NT2/D1 (cell line): ENCODE measurements around the gene REP15.

Source experiments
- DNase-seq: peaks from one replicate; pipeline ENCODE4 v3.0.0-alpha.2; 2011; ENCODE audit warnings: low read depth, low spot score
- H3K27me3 ChIP-seq: 2 replicates; pipeline ENCODE4 v1.6.0; 2011; ENCODE audit warnings: mild to moderate bottlenecking; ENCODE audit not compliant: insufficient read length, insufficient read depth
- H3K36me3 ChIP-seq: 2 replicates; pipeline ENCODE4 v1.6.1; 2011; ENCODE audit warnings: mild to moderate bottlenecking, low read length, mixed read lengths; ENCODE audit not compliant: insufficient read depth, insufficient read length
- H3K4me1 ChIP-seq: 2 replicates; pipeline ENCODE4 v1.5.1; 2011; ENCODE audit not compliant: insufficient read depth, insufficient read length
- H3K4me3 ChIP-seq: 2 replicates; pipeline ENCODE4 v1.5.1; 2011; ENCODE audit warnings: low read depth; ENCODE audit not compliant: insufficient read length
- H3K9ac ChIP-seq: 2 replicates; pipeline ENCODE4 v1.6.0; 2011; ENCODE audit warnings: low read depth; ENCODE audit not compliant: insufficient read length
- H3K9me3 ChIP-seq: 2 replicates; pipeline ENCODE4 v1.5.1; 2011; ENCODE audit warnings: mild to moderate bottlenecking, low read length; ENCODE audit not compliant: insufficient read depth
- SUZ12 ChIP-seq: IDR thresholded peaks from 2 replicates; pipeline ENCODE4 v1.6.1; 2011; ENCODE audit not compliant: insufficient read length, insufficient read depth; ENCODE audit errors: extremely low read depth
- YY1 ChIP-seq: IDR thresholded peaks from 2 replicates; pipeline ENCODE4 v1.6.1; 2011; ENCODE audit not compliant: insufficient read length, insufficient read depth
- ZNF274 ChIP-seq: IDR thresholded peaks from 2 replicates; pipeline ENCODE4 v1.6.1; 2011; ENCODE audit warnings: mild to moderate bottlenecking, low read depth, low read length

REP15 gene

GRCh38 chr12:27685274-27685673, 11.0 kb upstream of the REP15 start:
- no peaks in the 10 kb centered on the region for H3K4me1 ChIP-seq
- no peak for DNase-seq
- TF ChIP-seq SUZ12 (no peak), YY1 (no peak), ZNF274 (no peak)
- peaks cover 89% of the 10 kb centered on the region for H3K36me3 ChIP-seq
- no peak overlapping the region for H3K4me3 ChIP-seq
- H3K27me3 ChIP-seq = no peaks in the 10 kb centered on the region
- no peak overlapping the region for H3K9ac ChIP-seq
- no peaks in the 10 kb centered on the region for H3K9me3 ChIP-seq

- Histone ChIP-seq H3K9ac (no peak overlapping the region), H3K27me3 (no peaks in the 10 kb centered on the region), H3K36me3 (peaks cover 89% of the 10 kb centered on the region), H3K4me3 (no peak overlapping the region), H3K9me3 (no peaks in the 10 kb centered on the region), H3K4me1 (no peaks in the 10 kb centered on the region)
- TF ChIP-seq ZNF274 (no peak), YY1 (no peak), SUZ12 (no peak)
- DNase-seq = no peak
These were observed 10.1 kb upstream of the REP15 start for GRCh38 chr12:27686147-27686546.

GRCh38 chr12:27688671-27689070, 7.6 kb upstream of the REP15 start:
- Histone ChIP-seq H3K9me3 (no peaks in the 10 kb centered on the region), H3K27me3 (no peaks in the 10 kb centered on the region), H3K4me3 (no peak overlapping the region), H3K36me3 (peaks cover 93% of the 10 kb centered on the region), H3K9ac (no peak overlapping the region), H3K4me1 (no peaks in the 10 kb centered on the region)
- no peak for DNase-seq
- no peak for TF ChIP-seq SUZ12
- no peak for TF ChIP-seq YY1
- no peak for TF ChIP-seq ZNF274

GRCh38 chr12:27689558-27690180, 6.6 kb upstream of the REP15 start:
- no peak for DNase-seq
- TF ChIP-seq SUZ12 = no peak
- TF ChIP-seq YY1 = no peak
- TF ChIP-seq ZNF274 = no peak
- H3K4me1 ChIP-seq = no peaks in the 10 kb centered on the region
- H3K36me3 ChIP-seq = peaks cover 91% of the 10 kb centered on the region
- no peaks in the 10 kb centered on the region for H3K27me3 ChIP-seq
- no peak overlapping the region for H3K4me3 ChIP-seq
- H3K9me3 ChIP-seq = no peaks in the 10 kb centered on the region
- no peak overlapping the region for H3K9ac ChIP-seq

GRCh38 chr12:27693403-27693802, 2.8 kb upstream of the REP15 start:
- no peaks in the 10 kb centered on the region for H3K4me1 ChIP-seq
- no peaks in the 10 kb centered on the region for H3K27me3 ChIP-seq
- H3K4me3 ChIP-seq = no peak overlapping the region
- no peak for TF ChIP-seq YY1
- TF ChIP-seq SUZ12 = no peak
- TF ChIP-seq ZNF274 = no peak
- no peaks in the 10 kb centered on the region for H3K9me3 ChIP-seq
- DNase-seq = no peak
- H3K36me3 ChIP-seq = peaks cover 77% of the 10 kb centered on the region
- no peak overlapping the region for H3K9ac ChIP-seq

GRCh38 chr12:27695556-27696292, 523 bp upstream of the REP15 start:
- Histone ChIP-seq H3K4me1 (no peaks in the 10 kb centered on the region), H3K27me3 (no peaks in the 10 kb centered on the region), H3K36me3 (peaks cover 54% of the 10 kb centered on the region), H3K9ac (no peak overlapping the region), H3K9me3 (no peaks in the 10 kb centered on the region), H3K4me3 (no peak overlapping the region)
- DNase-seq = no peak
- TF ChIP-seq YY1 (no peak), SUZ12 (no peak), ZNF274 (no peak)

- H3K27me3 ChIP-seq = no peaks in the 10 kb centered on the region
- no peak overlapping the region for H3K4me3 ChIP-seq
- no peak overlapping the region for H3K9ac ChIP-seq
- DNase-seq = no peak
- TF ChIP-seq SUZ12 (no peak), ZNF274 (no peak), YY1 (no peak)
- no peaks in the 10 kb centered on the region for H3K9me3 ChIP-seq
- H3K4me1 ChIP-seq = no peaks in the 10 kb centered on the region
- H3K36me3 ChIP-seq = peaks cover 41% of the 10 kb centered on the region
These were observed 767 bp downstream of the REP15 start for GRCh38 chr12:27696864-27697564.
